ENCODE results near the gene ANTXR1.

Gene ANTXR1

DNA sequence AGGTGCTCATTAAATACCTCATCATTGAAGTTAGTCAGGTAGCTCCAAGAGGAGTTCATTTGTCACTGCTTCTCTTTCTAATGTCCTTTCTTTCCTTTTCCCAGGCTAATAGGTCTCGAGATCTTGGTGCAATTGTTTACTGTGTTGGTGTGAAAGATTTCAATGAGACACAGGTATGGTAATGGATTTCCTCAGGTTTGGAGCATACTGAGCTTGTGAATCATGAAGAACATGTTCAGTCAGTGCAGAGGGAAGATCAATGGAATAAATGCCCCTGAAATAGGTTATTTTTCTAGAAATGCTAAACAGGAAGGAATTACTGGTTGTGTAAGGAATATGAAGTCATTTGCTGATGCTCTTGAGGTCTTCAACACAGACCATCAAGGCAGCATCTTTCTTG lies 62.5 kb downstream of the ANTXR1 start:
- no peak for DNase-seq

DNA sequence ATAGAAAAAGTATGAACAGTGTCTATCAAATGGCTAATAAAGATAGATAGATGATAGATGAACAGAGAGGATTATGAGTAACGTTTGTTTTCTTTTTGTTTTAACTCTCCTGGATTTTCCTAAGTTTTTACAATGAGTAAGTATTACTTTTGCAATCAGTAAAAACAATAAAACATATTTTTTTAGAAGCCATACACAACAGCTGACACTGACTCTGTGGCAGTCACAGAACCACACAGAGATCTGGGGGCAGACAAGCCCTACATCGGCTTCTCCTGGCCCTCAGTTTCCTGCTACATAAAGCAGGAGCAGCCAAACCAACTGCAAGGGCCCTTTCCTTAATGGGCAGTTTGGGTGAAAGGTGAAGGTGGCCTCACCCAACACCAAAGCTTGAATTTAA lies 63.6 kb downstream of the ANTXR1 start:
- DNase-seq: no peak

DNA sequence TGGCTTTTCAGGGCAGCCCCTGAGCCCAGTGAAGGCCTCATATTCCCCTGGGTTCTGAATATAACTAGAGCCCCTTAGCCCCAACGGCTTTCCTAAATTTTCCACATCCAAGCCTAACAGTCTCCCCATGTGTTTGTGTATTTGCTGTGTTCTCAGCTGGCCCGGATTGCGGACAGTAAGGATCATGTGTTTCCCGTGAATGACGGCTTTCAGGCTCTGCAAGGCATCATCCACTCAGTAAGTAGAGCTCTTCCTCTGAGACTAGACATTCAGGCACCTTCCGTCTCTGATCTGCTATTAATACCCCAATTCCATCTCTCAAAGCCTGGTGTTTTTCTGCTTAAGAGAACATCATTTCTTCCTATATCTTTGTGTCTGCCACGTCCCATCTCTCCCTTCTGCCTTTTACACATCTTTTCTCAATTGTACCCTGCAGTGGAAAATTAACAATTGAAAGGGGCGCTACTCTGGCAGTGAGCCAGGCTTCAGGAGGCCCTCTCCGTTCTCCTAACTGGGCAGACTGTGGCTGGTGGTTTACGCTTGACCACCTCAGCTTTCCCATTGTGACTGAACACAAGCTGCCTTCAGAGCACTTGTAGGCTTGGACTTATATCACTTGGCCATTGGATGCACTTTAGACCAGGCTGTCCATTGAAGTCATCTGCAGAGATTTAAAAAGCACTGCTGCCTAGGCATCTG lies 64.4 kb downstream of the ANTXR1 start:
- no peak for DNase-seq

DNA sequence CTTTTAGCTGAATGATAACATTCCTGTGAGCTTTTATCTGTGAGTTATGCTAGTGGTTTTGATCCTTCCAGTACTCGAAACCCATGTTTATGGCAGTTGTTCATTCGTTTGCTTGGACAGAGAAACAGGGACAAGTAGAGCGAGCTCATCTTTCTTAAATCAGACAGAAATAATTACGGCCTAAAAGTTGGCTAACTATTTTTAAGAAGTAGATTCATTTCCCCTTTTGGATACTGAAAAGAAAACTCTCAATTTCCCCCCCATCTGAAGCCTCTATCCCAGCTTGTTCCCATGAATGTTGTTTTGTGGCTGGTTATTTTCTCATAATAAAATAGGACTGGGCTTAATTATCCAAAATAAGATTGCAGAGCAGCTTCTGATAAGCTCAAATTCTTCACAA lies 67.1 kb downstream of the ANTXR1 start:
- no peak for DNase-seq

DNA sequence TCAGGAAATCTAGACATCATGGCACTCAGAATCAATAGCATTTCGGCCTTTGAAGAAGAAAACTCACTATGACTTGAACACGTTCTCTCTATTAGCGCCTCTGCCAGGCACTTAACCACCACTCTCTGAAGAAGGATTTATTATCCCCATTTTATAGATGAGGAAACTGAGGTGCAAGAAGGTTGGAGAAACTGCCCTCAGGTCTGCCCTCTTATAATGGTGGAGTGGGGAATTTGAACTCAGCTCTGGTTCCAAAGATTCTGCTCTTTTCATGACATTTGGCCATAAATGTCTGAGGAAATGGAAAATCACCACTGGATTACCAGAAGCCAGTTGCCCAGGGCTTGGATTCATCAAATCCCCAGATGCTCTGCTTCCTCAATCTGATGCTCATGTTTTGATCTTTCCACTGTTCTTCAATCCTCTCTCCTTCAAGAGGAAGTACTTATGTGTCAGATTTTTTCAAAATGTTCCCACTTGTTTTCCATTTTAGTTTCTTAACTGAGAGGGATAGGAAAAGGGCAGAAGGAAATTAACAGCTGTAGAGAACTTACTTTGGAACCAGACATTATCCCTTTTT lies 68.1 kb downstream of the ANTXR1 start:
- DNase-seq: no peak

DNA sequence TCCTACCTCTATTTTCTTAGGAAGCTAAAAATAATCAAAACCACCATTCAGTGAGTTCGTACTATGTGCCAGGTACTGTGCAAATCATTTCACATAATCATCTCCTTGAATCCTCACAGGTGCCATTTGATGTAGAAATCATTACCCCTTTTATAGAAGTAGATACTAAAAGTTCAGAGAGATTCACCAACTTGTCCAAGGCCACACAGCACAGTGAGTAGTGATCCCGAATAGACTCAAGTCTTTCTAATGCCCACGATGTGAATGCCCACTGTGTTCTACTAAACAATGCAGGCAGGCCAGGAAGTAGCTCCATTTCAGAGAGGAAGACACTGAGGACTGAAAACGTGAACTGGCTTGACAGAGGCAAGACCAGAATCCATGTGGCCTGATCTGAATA lies 68.8 kb downstream of the ANTXR1 start:
- DNase-seq: no peak

DNA sequence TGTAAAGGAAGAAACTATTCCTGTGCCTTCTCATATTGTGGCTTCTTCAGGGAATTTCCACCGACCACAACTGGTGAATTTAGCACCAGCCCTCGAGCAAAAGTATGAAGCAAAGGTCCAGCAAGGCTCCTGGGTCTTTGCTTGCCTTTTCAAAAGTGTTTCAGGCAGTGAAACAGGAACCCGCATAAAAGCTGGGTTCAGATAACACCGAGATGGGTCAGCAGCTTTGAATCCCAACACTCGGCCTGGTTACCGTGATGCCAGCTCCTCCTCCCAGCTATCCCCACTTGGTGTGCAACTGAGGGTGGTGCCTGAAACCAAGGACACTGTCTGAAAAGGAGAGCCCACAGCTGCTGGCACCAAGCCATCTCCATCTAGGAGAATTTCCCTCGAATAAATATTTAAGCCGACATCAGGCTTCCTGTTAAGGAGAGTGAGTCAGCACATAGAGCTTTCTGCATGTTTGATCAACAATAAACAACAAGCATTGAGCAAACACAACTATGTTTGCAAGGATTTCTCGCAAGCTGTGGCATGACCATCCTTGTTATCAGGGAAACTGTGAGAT lies 69.5 kb downstream of the ANTXR1 start:
- DNase-seq: peak; percentile 92

DNA sequence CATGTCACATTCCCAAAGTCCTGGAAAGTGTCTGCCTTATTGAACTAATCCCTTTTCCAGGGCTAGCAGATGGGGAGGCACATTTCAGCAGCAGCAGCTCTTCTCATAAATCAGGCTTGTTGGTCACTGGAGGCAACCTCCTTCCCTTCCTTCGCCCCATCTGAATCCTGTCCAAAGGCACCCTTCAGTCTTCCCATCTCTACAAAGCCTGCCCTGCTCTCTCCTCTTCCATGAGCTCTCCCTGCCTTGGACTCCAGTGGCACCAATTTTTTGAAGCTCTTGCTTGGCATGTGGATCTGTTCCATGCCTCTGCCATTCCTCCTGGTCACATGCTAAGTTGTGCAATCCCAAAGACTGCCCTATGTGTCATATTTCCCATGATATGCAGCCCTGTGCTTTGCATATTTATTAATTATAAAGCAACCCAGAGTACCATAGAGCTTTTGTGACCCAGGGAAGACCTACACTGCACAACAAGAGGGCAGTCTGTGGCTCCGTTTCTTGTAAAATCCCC lies 70.3 kb downstream of the ANTXR1 start:
- no peak for DNase-seq

DNA sequence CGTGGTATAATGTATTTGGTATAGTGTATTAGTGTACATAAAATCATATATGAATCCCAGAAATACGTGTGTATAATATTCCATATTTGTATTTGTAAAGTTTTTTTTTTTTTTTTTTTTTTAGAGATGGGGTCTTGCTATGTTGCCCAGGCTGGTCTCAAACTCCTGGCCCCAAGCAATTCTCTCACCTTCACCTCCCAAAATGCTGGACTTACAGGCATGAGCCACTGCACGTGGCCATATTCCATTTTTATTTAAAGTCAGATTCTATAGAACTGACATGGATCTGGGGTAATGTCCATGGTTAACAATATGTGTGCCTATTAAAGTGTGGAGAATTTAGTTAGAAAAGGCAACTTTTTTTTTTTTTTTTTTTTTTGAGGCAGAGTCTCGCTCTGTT lies 71.5 kb downstream of the ANTXR1 start:
- DNase-seq: no peak

DNA sequence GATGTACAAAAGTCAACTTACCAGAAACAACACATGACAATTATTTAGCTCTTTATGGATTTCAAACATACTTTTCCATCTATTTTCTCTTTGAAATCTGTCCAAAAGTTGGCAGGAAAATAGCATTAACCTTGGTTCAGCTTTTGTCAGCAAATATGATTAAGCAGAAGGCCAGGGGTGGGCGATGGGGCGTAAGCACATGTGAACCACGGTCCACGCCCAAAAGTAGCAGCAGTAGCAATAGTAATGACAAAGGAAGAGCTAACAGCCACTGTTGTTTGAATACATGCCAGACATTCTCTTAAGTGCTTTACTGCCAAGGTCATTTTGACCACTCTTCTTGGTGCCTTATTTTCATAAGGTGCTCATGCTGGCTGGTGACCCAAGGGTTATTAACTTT lies 73.5 kb downstream of the ANTXR1 start:
- no peak for DNase-seq

DNA sequence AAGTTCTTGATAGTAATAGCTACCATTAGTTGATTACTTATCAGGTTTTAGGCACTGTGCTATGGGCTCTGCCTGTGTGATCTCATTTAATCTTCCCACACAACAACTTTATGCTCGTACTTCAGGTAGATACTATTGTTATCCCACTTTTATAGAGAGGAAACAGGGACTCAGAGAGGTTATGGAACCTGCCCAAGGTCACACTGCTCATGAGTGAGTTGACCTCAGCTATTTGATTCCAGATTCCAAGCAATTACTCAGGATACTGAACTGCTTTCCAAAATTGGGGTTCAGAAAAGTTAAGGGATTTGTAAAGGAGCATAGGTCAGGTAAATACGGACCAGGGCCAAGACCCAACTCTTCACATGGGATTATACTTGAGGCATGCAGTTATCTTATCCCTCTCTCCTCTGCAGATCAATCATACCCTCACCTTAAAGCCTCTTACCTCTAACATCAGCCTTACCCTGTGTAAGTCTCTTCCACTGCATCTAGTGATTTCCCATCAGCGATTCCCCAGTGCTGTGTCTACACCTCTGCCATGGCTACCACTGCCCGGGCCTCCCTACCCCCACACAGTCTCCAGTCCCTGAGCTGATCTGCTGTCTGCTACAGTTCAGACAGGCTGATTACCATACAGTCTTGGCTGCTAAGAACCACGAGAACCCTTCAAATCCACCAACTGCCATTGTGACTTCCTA lies 74.4 kb downstream of the ANTXR1 start:
- DNase-seq: no peak

DNA sequence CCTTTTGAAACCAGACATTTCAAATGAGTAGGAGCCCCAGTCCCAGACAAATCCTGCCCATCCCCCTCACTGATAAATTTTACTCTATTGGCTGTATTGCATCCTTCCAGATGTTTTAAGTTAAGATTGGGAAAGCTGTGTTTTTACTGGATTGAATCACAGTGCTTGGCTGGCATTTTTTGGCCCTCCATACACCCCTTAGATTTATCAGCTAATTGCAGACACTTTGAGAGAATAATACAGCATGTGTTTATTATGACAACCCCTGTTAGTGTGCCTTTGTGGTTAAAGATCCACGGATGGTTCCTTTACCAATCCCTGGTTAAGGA lies 74.9 kb downstream of the ANTXR1 start:
- DNase-seq: no peak

DNA sequence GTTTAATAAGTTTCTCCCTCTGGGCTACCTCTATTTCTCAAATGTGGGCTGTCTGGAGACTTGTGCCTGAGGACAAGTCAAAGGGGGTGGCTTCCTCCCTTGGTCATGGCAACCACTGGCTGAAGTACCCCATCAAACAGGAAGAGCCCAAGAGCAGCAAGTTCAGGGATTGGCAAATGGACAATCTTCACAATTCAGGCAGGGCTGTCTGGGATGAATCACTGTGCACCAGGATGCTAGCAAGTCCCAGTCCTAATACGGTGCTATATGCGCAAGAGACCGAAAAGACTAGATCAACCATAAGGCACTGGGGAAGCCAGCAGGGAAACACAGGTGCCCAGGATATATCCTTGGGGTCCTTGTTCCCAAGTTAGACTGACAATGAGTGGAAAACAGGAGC lies 75.5 kb downstream of the ANTXR1 start:
- DNase-seq: no peak

DNA sequence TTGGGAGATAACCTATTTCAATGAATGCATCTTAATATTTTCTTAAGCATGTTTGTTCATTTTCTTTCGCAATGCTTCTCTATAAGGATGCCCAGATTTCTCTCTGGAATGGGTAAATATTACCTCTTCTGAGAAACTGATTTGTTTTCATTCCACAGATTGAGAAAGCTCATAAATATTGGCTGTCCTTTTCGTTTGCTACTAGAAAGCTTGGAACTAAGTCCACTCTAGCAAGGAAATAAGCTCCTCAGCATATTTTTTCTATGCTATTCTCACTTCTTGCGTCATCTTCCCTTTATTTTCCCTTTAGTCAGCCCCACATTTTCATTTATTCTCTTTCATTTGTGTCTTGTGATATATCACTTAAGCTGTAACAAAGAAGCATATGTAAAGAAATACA lies 76.3 kb downstream of the ANTXR1 start:
- no peak for DNase-seq

DNA sequence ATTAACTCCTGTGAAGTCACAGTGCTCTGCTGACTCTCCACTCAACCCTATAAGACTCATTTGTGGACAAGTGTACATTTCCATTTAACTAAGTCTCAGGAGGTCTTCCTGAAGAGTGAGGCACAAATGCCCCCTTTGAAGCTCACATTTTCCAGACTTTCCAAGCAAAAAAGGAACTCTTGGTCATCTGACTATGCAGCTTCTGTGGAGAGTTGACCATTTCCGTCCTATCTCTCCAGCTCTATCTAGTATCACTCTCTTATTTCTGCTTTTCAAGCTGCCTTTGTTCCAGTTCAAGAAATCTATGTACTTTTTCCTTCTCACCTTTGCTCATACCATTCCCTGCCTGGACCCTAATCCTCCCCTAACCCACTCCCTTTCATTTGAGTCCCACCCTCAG lies 77.0 kb downstream of the ANTXR1 start:
- no peak for DNase-seq

DNA sequence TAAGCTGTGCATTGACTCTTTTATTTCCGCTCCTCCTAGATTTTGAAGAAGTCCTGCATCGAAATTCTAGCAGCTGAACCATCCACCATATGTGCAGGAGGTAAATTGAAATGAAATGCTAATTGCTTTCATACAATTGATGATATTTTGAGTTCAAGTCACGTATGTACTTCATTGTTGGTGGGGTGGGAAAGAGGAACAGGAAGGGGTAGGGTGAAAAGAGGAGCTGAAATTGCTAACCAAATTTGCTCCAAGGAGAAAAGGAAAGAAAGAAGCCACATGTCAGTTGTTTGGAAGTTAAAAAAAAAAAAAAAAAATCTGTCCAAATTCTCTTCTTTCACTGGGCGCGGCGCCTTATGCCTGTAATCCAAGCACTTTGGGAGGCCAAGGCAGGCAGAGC lies 77.8 kb downstream of the ANTXR1 start:
- no peak for DNase-seq

DNA sequence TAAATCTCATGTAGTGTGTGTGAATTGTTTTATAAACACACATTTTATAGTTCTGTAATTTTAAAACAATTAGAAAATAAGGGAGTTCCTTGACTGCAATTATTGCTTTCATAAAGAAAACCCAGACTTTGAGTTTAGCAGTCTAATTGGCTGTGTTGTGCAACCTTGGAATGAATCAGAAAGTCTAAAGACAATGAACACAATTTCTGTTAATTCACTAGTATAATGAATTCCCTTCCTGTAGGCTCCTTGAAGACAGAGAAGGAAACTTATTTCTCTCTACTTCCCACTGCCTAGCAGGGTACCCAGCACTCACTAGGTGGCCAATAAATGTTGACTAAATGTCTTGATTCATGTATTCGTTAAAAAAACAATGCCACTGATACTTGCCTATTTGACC lies 79.9 kb downstream of the ANTXR1 start:
- DNase-seq: no peak

DNA sequence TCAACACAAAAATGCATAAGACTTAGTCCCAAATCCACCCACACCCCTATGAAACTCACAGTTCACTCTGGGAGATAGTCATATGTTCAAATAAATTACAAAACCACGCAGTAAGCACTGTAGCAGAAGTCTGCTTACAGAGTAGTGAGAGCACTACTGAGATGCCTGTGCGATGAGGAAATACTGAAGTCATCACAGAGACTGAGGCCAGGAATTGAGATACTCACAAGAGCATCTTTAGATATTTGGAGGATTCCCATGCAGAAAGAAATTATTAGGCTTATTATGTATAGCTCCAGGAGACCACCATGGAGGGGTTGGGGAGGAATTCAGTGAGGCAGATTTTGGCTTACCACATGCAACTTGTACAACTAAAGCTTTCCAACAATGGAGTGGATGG lies 82.3 kb downstream of the ANTXR1 start:
- no peak for DNase-seq

DNA sequence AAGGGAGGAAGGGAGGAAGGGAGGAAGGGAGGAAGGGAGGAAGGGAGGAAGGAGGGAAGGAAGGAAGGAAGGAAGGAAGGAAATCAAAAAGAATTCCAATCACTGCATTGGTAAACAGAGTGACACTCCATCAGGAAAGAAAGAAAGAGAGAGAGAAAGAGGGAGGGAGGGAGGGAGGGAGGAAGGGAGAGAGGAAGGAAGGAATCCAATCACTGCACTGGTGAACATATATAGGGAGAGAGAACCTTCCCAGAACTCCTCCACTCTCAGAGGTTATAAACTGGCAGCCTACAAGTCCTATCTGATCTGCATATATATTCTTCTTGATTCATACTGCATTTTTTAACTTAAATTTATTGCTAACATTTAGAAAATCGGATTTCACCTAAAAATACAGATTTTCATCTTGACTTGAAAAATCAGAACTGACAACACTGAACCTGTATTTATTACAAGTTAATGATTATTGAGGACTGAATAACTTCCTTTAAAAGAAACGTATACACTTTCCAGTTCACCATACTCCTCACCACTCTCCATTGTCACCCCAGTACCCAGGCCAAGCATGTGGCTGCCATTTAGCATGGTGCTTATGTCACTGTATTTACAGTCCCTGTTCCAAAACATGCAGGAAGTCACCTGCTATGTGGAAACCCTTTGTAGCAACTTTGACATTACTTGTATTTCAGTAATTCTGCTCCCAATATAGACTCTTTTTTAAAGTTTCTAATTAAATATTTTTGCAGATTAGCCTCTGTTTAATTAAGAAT lies 83.5 kb downstream of the ANTXR1 start:
- no peak for DNase-seq

DNA sequence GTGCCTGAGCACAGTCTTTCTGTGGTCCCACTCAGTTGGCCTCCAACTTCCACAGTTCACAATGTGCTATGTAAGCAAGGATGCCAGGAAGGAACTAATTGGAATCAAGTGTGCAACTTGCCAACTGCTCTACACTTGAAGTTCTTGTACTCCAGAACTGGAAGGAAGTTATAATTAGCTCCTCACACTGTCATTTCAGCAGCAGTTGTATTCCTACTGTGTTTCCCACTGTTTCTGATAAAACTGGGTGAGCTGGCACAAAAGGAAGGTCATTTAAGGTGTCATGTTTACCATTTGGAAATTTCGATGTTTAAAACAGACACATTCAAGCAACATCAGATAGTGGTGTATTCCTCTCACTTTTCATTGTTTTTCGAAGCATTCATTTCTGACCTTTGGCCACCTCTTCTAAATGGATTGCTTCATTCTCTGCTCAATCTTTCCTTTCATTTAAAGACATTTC lies 84.2 kb downstream of the ANTXR1 start:
- DNase-seq: no peak

DNA sequence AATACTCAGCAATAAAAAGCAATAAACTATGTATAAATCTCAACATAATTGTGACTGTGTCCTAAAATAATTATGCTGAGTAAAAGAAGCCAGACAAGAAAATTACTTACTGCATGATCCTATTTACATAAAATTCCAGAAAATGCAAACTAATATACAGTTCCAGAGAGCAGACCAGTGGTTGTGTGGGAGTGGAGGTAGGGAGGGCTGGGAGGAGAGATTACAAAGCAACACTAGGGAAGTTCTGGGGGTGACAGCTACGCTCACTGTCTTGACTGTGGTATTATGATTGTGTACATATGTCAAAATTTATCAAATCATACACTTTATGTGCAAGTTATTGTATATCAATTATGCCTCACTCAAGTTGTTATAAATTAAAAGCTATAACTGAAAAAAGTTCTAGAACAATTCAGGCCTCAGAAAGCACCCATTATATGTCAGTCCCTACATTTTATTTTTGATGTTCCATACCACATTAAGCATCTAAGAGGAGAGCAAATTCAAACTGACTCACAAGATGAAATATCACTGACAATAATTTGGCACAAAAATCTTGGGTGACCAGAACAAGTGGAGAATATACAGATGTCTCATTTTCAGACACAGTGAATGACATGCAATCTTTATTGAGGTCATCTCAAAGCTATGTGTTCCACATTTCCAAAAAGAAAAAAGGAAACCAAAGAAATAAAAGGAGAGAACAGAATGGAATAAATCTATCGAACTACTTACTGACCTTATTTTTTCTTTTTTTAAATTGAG lies 85.1 kb downstream of the ANTXR1 start:
- DNase-seq: no peak

DNA sequence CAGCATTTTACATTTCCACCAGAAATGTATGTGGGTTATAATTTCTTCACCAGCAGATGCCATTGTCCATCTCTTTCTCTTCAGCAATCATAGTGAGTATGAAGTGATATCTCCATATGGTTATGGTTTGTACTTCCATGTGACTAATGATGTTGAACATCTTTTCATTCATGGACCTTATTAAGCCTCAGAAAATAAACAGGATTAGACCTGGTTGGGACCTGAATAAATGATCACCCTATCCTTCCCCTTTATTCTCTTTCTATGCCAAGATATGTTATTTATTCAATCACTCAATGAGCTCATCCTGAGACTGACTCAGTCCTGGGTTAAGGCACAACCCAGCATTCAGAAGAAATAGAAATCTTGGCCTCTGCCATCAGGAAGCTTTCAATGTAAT lies 86.6 kb downstream of the ANTXR1 start:
- DNase-seq: no peak
